Skeletal muscle satellite cell (primary cell): ENCODE data around the gene TMCC2.
A peak's percentile ranks its signal among the peaks of the same experiment; 100 is the strongest.

Source experiments
- H3K27me3 ChIP-seq: 2 replicates; pipeline ENCODE4 v1.7.0; 2013; ENCODE audit warnings: low read length; ENCODE audit not compliant: control insufficient read depth, insufficient read depth
- H3K36me3 ChIP-seq: 2 replicates; pipeline ENCODE4 v1.7.0; 2013; ENCODE audit warnings: mild to moderate bottlenecking, control low read depth, low read length; ENCODE audit not compliant: insufficient read depth
- H3K4me1 ChIP-seq: 2 replicates; pipeline ENCODE4 v1.7.0; 2013; ENCODE audit warnings: low read length; ENCODE audit not compliant: control insufficient read depth, insufficient read depth
- H3K4me2 ChIP-seq: 2 replicates; pipeline ENCODE4 v1.7.0; 2013; ENCODE audit warnings: mild to moderate bottlenecking, low read length
- H3K4me3 ChIP-seq: 2 replicates; pipeline ENCODE4 v1.7.0; 2013; ENCODE audit warnings: low read length
- H3K9ac ChIP-seq: 2 replicates; pipeline ENCODE4 v1.7.0; 2013; ENCODE audit warnings: mild to moderate bottlenecking, low read depth, low read length, moderate library complexity
- H3K9me3 ChIP-seq: replicated peaks from 2 replicates; pipeline ENCODE4 v1.7.0; 2013; ENCODE audit warnings: mild to moderate bottlenecking, control low read depth, low read length

TMCC2 gene

GRCh38 chr1:205258261-205258691 is 30.5 kb downstream of the TMCC2 start:
- peak overlapping the region; percentile 48 for H3K9ac ChIP-seq
- H3K36me3 ChIP-seq, result no peaks in the 10 kb centered on the region
- H3K4me1 ChIP-seq, result peaks cover 28% of the 10 kb centered on the region
- H3K4me3 ChIP-seq, result no peak overlapping the region
- H3K4me2 ChIP-seq, result no peak overlapping the region
- no peaks in the 10 kb centered on the region for H3K27me3 ChIP-seq
- no peaks in the 10 kb centered on the region for H3K9me3 ChIP-seq

GRCh38 chr1:205258719-205259118 is 31.0 kb downstream of the TMCC2 start:
- Histone ChIP-seq H3K4me2 (no peak overlapping the region), H3K9me3 (no peaks in the 10 kb centered on the region), H3K36me3 (no peaks in the 10 kb centered on the region), H3K27me3 (no peaks in the 10 kb centered on the region), H3K4me1 (peaks cover 28% of the 10 kb centered on the region), H3K4me3 (no peak overlapping the region), H3K9ac (peak overlapping the region; percentile 48)

GRCh38 chr1:205259324-205259832 is 31.6 kb downstream of the TMCC2 start:
- no peak overlapping the region for H3K4me3 ChIP-seq
- no peak overlapping the region for H3K9ac ChIP-seq
- no peaks in the 10 kb centered on the region for H3K9me3 ChIP-seq
- H3K27me3 ChIP-seq, result no peaks in the 10 kb centered on the region
- no peak overlapping the region for H3K4me2 ChIP-seq
- H3K4me1 ChIP-seq, result peaks cover 28% of the 10 kb centered on the region
- H3K36me3 ChIP-seq, result no peaks in the 10 kb centered on the region

- H3K27me3 ChIP-seq, result no peaks in the 10 kb centered on the region
- H3K36me3 ChIP-seq, result no peaks in the 10 kb centered on the region
- no peak overlapping the region for H3K4me3 ChIP-seq
- no peak overlapping the region for H3K9ac ChIP-seq
- H3K9me3 ChIP-seq, result no peaks in the 10 kb centered on the region
- no peak overlapping the region for H3K4me2 ChIP-seq
- peaks cover 28% of the 10 kb centered on the region for H3K4me1 ChIP-seq
These were observed 32.3 kb downstream of the TMCC2 start for GRCh38 chr1:205259998-205260397.

- no peaks in the 10 kb centered on the region for H3K36me3 ChIP-seq
- no peak overlapping the region for H3K4me2 ChIP-seq
- no peaks in the 10 kb centered on the region for H3K27me3 ChIP-seq
- H3K9ac ChIP-seq, result no peak overlapping the region
- H3K4me3 ChIP-seq, result no peak overlapping the region
- H3K4me1 ChIP-seq, result peaks cover 28% of the 10 kb centered on the region
- H3K9me3 ChIP-seq, result no peaks in the 10 kb centered on the region
These were observed 33.4 kb downstream of the TMCC2 start for GRCh38 chr1:205260948-205261732.

GRCh38 chr1:205261946-205262691 is 34.4 kb downstream of the TMCC2 start:
- no peaks in the 10 kb centered on the region for H3K27me3 ChIP-seq
- peaks cover 28% of the 10 kb centered on the region for H3K4me1 ChIP-seq
- H3K9me3 ChIP-seq, result no peaks in the 10 kb centered on the region
- no peaks in the 10 kb centered on the region for H3K36me3 ChIP-seq
- H3K4me3 ChIP-seq, result no peak overlapping the region
- no peak overlapping the region for H3K4me2 ChIP-seq
- no peak overlapping the region for H3K9ac ChIP-seq

GRCh38 chr1:205262731-205263171 is 35.0 kb downstream of the TMCC2 start:
- H3K9me3 ChIP-seq, result no peaks in the 10 kb centered on the region
- no peak overlapping the region for H3K4me2 ChIP-seq
- no peaks in the 10 kb centered on the region for H3K36me3 ChIP-seq
- H3K4me1 ChIP-seq, result peaks cover 28% of the 10 kb centered on the region
- H3K27me3 ChIP-seq, result no peaks in the 10 kb centered on the region
- no peak overlapping the region for H3K9ac ChIP-seq
- H3K4me3 ChIP-seq, result no peak overlapping the region

GRCh38 chr1:205263580-205264190 is 35.9 kb downstream of the TMCC2 start:
- H3K4me2 ChIP-seq, result no peak overlapping the region

GRCh38 chr1:205266611-205267305 is 39.0 kb downstream of the TMCC2 start:
- no peak overlapping the region for H3K4me3 ChIP-seq
- H3K4me1 ChIP-seq, result peaks cover 24% of the 10 kb centered on the region
- no peaks in the 10 kb centered on the region for H3K36me3 ChIP-seq
- H3K4me2 ChIP-seq, result peak overlapping the region; percentile 21
- no peaks in the 10 kb centered on the region for H3K9me3 ChIP-seq
- peak overlapping the region; percentile 27 for H3K9ac ChIP-seq
- no peaks in the 10 kb centered on the region for H3K27me3 ChIP-seq

More at GRCh38 chr1:205263580-205264190, 35.9 kb downstream of the TMCC2 start:
- Histone ChIP-seq H3K36me3 (no peaks in the 10 kb centered on the region), H3K4me1 (peaks cover 23% of the 10 kb centered on the region), H3K27me3 (no peaks in the 10 kb centered on the region), H3K4me3 (no peak overlapping the region), H3K9me3 (no peaks in the 10 kb centered on the region), H3K9ac (no peak overlapping the region)

GRCh38 chr1:205267306-205267902 is 39.7 kb downstream of the TMCC2 start:
- no peaks in the 10 kb centered on the region for H3K9me3 ChIP-seq
- H3K4me2 ChIP-seq, result no peak overlapping the region
- no peak overlapping the region for H3K9ac ChIP-seq
- no peaks in the 10 kb centered on the region for H3K36me3 ChIP-seq
- peaks cover 17% of the 10 kb centered on the region for H3K4me1 ChIP-seq
- no peaks in the 10 kb centered on the region for H3K27me3 ChIP-seq
- H3K4me3 ChIP-seq, result no peak overlapping the region
